ENCODE results near the gene FAM43B.

- TF ChIP-seq TEAD4 (CRISPR knock-in tag; IDR thresholded peaks at IDR 0.05) (no peak), ATF3 (CRISPR knock-in tag; conservative IDR thresholded peaks at IDR 0.05) (no peak), CTCF (IDR thresholded peaks at IDR 0.05) (no peak), CREB1 (CRISPR knock-in tag; IDR thresholded peaks at IDR 0.05) (no peak), STAT6 (CRISPR knock-in tag; conservative IDR thresholded peaks at IDR 0.05; ENCODE audit: low read depth) (no peak), CBFB (CRISPR knock-in tag; IDR thresholded peaks at IDR 0.05; ENCODE audit: low read depth) (no peak), MYBL2 (CRISPR knock-in tag; IDR thresholded peaks at IDR 0.05) (no peak), CREM (CRISPR knock-in tag; IDR thresholded peaks at IDR 0.05) (no peak), SOX15 (CRISPR knock-in tag; IDR thresholded peaks at IDR 0.05) (no peak), USF1 (CRISPR knock-in tag; IDR thresholded peaks at IDR 0.05) (no peak)
These were observed 17.5 kb upstream of the FAM43B start for GRCh38 chr1:20534659-20535417.

Measured in WTC11 (cell line).